Mesenchymal stem cell (in vitro differentiated cells and primary cell): ENCODE data around the gene CDH23.

ENCODE experiments used
- DNase-seq: peaks from one replicate; pipeline ENCODE4 v3.0.0-alpha.2; 2013
- H2AFZ ChIP-seq: one replicate; pipeline ENCODE4 v1.6.1; 2013; ENCODE audit warnings: low read depth, mild to moderate bottlenecking, control low read depth, inconsistent platforms, low read length, moderate library complexity
- H2AK5ac ChIP-seq: 2 replicates; pipeline ENCODE4 v1.6.1; 2013; ENCODE audit warnings: low read length, moderate library complexity, mild to moderate bottlenecking, inconsistent platforms; ENCODE audit not compliant: severe bottlenecking
- H2BK120ac ChIP-seq: one replicate; pipeline ENCODE4 v1.6.1; 2013; ENCODE audit warnings: low read depth, mild to moderate bottlenecking, inconsistent platforms, low read length, moderate library complexity
- H2BK12ac ChIP-seq, 2 experiments: one replicate each; pipeline ENCODE4 v1.6.1; 2013; ENCODE audit warnings: inconsistent platforms in 2 of 2, low read length in 2 of 2, mild to moderate bottlenecking in 2 of 2, moderate library complexity in 2 of 2, control low read depth in 1 of 2
- H2BK15ac ChIP-seq: one replicate; pipeline ENCODE4 v1.6.1; 2013; ENCODE audit warnings: mild to moderate bottlenecking, low read depth, inconsistent platforms; ENCODE audit not compliant: poor library complexity, severe bottlenecking
- H2BK5ac ChIP-seq: 2 replicates; pipeline ENCODE4 v1.6.1; 2013; ENCODE audit warnings: low read depth, mild to moderate bottlenecking, low read length, control low read depth, inconsistent platforms; ENCODE audit not compliant: poor library complexity, severe bottlenecking
- H3K14ac ChIP-seq, 2 experiments: one replicate each; pipeline ENCODE4 v1.6.1; 2013; ENCODE audit warnings: inconsistent platforms in 2 of 2, low read length in 2 of 2, control low read depth in 1 of 2, mild to moderate bottlenecking in 1 of 2, moderate library complexity in 1 of 2
- H3K18ac ChIP-seq, 2 experiments: one replicate each; pipeline ENCODE4 v1.6.1; 2013; ENCODE audit warnings: inconsistent platforms in 2 of 2, low read length in 2 of 2, control low read depth in 1 of 2, low read depth in 1 of 2, mild to moderate bottlenecking in 1 of 2
- H3K23ac ChIP-seq, 2 experiments: one replicate each; pipeline ENCODE4 v1.6.1; 2013; ENCODE audit warnings: inconsistent platforms in 2 of 2, low read length in 2 of 2, mild to moderate bottlenecking in 2 of 2, moderate library complexity in 2 of 2, control low read depth in 1 of 2
- H3K27ac ChIP-seq: 2 replicates; pipeline ENCODE4 v1.5.1; 2013; ENCODE audit warnings: mild to moderate bottlenecking, moderate library complexity, low read length, control low read depth, inconsistent platforms; ENCODE audit not compliant: poor library complexity, severe bottlenecking
- H3K27me3 ChIP-seq, 2 experiments: 2 replicates each; pipeline versions ENCODE4 v1.6.1 to v1.7.0; 2013; ENCODE audit warnings: low read length in 2 of 2, mild to moderate bottlenecking in 2 of 2, moderate library complexity in 2 of 2, control low read depth in 1 of 2, inconsistent platforms in 1 of 2; ENCODE audit not compliant: control insufficient read depth in 1 of 2, insufficient read depth in 1 of 2
- H3K36me3 ChIP-seq, 2 experiments: 2 replicates each; pipeline versions ENCODE4 v1.6.1 to v1.7.0; 2013; ENCODE audit warnings: low read length in 2 of 2, control low read depth in 1 of 2, inconsistent platforms in 1 of 2, low read depth in 1 of 2, mild to moderate bottlenecking in 1 of 2; ENCODE audit not compliant: insufficient read depth in 2 of 2, control insufficient read depth in 1 of 2
- H3K4ac ChIP-seq, 2 experiments: one replicate each; pipeline ENCODE4 v1.6.1; 2013; ENCODE audit warnings: inconsistent platforms in 2 of 2, low read length in 2 of 2, mild to moderate bottlenecking in 2 of 2, moderate library complexity in 2 of 2, control low read depth in 1 of 2, low read depth in 1 of 2
- H3K4me1 ChIP-seq: 2 replicates; pipeline ENCODE4 v1.6.1; 2013; ENCODE audit warnings: low read depth, low read length, control low read depth; ENCODE audit not compliant: control insufficient read depth, insufficient read depth
- H3K4me2 ChIP-seq: 2 replicates; pipeline ENCODE4 v1.6.1; 2013; ENCODE audit warnings: low read length, mild to moderate bottlenecking, inconsistent platforms; ENCODE audit not compliant: poor library complexity, severe bottlenecking
- H3K4me3 ChIP-seq, 2 experiments: 2 replicates each; pipeline versions ENCODE4 v1.5.1 to v1.7.0; 2013; ENCODE audit warnings: low read length in 2 of 2, mild to moderate bottlenecking in 2 of 2, control low read depth in 1 of 2, low read depth in 1 of 2; ENCODE audit not compliant: insufficient read depth in 1 of 2
- H3K79me1 ChIP-seq: replicated peaks from 2 replicates; pipeline ENCODE4 v1.6.1; 2013; ENCODE audit warnings: mild to moderate bottlenecking, control low read depth, low read length, inconsistent platforms; ENCODE audit not compliant: poor library complexity, severe bottlenecking
- H3K9ac ChIP-seq: 2 replicates; pipeline ENCODE4 v1.7.0; 2013; ENCODE audit warnings: mild to moderate bottlenecking, low read length, moderate library complexity
- H3K9me3 ChIP-seq: 2 replicates; pipeline ENCODE4 v1.7.0; 2013; ENCODE audit warnings: mild to moderate bottlenecking, low read length; ENCODE audit not compliant: control insufficient read depth
- H4K8ac ChIP-seq: one replicate; pipeline ENCODE4 v1.6.1; 2013; ENCODE audit warnings: inconsistent platforms, mild to moderate bottlenecking, low read length, moderate library complexity
- H4K91ac ChIP-seq: one replicate; pipeline ENCODE4 v1.6.1; 2013; ENCODE audit warnings: mild to moderate bottlenecking, low read length, inconsistent platforms
- WGBS: methylation state at CpG from one replicate; pipeline ENCODE4 v1.1.7; 2013; ENCODE audit warnings: mixed read lengths; 5-methylcytosine and 5-hydroxymethylcytosine counted together

CDH23 gene

GRCh38 chr10:71749396-71749795 lies 352.7 kb downstream of the CDH23 start:
- Histone ChIP-seq H3K4me1 (no peaks in the 10 kb centered on the region), H3K23ac (no peak overlapping the region), H2BK15ac (no peak overlapping the region), H3K14ac (no peak overlapping the region), H2AK5ac (no peak overlapping the region), H3K27ac (no peak overlapping the region), H2BK5ac (no peak overlapping the region), H4K91ac (no peak overlapping the region), H3K18ac (no peak overlapping the region), H3K27me3 (peaks cover 0 to 44% of the 10 kb centered on the region in 2 experiments), H3K79me1 (no peaks in the 10 kb centered on the region), H2BK120ac (no peak overlapping the region), H3K4me3 (no peak overlapping the region), H3K4ac (no peak overlapping the region), H4K8ac (no peak overlapping the region), H3K9ac (no peak overlapping the region), H3K36me3 (peaks cover 0 to 22% of the 10 kb centered on the region in 2 experiments), H3K9me3 (no peaks in the 10 kb centered on the region), H3K4me2 (no peak overlapping the region), H2AFZ (no peak overlapping the region), H2BK12ac (no peak overlapping the region)
- 84% methylated on average over 4 of the region's 4 CpGs for WGBS
- DNase-seq = no peak

DNA sequence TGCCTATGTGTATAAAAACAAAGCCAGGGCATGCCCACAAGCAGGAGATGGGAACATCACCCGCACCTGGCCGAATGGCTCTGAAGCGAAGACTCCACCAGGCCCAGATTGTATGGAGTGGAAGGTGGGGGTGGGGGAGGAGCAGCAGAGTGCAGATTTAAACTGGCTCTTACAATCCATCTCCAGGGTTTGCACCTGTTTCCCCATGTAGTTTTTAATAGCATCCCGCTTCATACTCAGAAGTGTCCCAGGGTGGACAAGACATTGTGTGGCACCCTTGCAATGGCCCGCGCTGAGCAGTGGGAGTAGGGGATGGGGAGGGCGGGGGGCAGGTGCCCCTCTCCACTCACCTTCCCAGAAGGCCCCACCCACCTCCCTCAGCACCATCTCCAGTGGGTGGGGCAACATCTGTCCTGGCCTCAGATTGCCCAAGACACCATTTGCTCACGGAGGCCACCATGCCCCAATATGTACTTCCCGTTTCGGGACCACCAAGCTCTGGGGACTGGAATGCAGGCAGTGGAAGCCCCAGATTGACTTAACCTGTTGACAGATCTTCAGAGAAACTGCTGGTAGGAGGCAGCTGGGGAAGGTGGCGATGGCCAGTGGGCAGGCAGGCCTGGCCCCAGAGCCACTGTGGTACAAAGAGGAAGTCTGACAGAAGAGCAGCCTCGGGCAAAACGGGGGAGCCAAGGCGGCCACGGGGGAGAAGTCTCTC lies 353.6 kb downstream of the CDH23 start:
- H3K79me1 ChIP-seq = no peaks in the 10 kb centered on the region
- no peak overlapping the region for H2BK12ac ChIP-seq
- no peak overlapping the region for H3K4me2 ChIP-seq
- no peak overlapping the region for H2BK120ac ChIP-seq
- peaks cover 1 to 49% of the 10 kb centered on the region in 2 experiments for H3K27me3 ChIP-seq
- H2BK5ac ChIP-seq = no peak overlapping the region
- H2AFZ ChIP-seq = no peak overlapping the region
- peaks cover 0 to 22% of the 10 kb centered on the region in 2 experiments for H3K36me3 ChIP-seq
- no peak overlapping the region for H3K9ac ChIP-seq
- H3K14ac ChIP-seq = no peak overlapping the region
- H2BK15ac ChIP-seq = no peak overlapping the region
- DNase-seq = no peak
- no peak overlapping the region for H2AK5ac ChIP-seq
- WGBS = 90% methylated on average over 15 of the region's 15 CpGs
- H4K91ac ChIP-seq = no peak overlapping the region
- peaks cover 2% of the 10 kb centered on the region for H3K4me1 ChIP-seq
- no peak overlapping the region for H4K8ac ChIP-seq
- no peaks in the 10 kb centered on the region for H3K9me3 ChIP-seq
- H3K23ac ChIP-seq = no peak overlapping the region
- no peak overlapping the region for H3K18ac ChIP-seq
- H3K4me3 ChIP-seq = no peak overlapping the region
- H3K27ac ChIP-seq = no peak overlapping the region
- no peak overlapping the region for H3K4ac ChIP-seq

- DNase-seq = no peak
- H3K23ac ChIP-seq = no peak overlapping the region
- H2BK15ac ChIP-seq = no peak overlapping the region
- H3K27ac ChIP-seq = no peak overlapping the region
- no peak overlapping the region for H3K9ac ChIP-seq
- H3K4me2 ChIP-seq = no peak overlapping the region
- H2BK12ac ChIP-seq = no peak overlapping the region
- H2AK5ac ChIP-seq = no peak overlapping the region
- WGBS = 88% methylated on average over 3 of the region's 5 CpGs
- peaks cover 0 to 22% of the 10 kb centered on the region in 2 experiments for H3K36me3 ChIP-seq
- H3K18ac ChIP-seq = no peak overlapping the region
- H2BK120ac ChIP-seq = no peak overlapping the region
- no peak overlapping the region for H3K4me3 ChIP-seq
- no peak overlapping the region for H3K14ac ChIP-seq
- no peaks in the 10 kb centered on the region for H3K79me1 ChIP-seq
- H4K91ac ChIP-seq = no peak overlapping the region
- H2AFZ ChIP-seq = no peak overlapping the region
- peaks cover 2% of the 10 kb centered on the region for H3K4me1 ChIP-seq
- H4K8ac ChIP-seq = no peak overlapping the region
- no peaks in the 10 kb centered on the region for H3K9me3 ChIP-seq
- H2BK5ac ChIP-seq = no peak overlapping the region
- H3K27me3 ChIP-seq = peaks cover 2 to 50% of the 10 kb centered on the region in 2 experiments
- no peak overlapping the region for H3K4ac ChIP-seq
These were observed 354.3 kb downstream of the CDH23 start for GRCh38 chr10:71750986-71751385.

DNA sequence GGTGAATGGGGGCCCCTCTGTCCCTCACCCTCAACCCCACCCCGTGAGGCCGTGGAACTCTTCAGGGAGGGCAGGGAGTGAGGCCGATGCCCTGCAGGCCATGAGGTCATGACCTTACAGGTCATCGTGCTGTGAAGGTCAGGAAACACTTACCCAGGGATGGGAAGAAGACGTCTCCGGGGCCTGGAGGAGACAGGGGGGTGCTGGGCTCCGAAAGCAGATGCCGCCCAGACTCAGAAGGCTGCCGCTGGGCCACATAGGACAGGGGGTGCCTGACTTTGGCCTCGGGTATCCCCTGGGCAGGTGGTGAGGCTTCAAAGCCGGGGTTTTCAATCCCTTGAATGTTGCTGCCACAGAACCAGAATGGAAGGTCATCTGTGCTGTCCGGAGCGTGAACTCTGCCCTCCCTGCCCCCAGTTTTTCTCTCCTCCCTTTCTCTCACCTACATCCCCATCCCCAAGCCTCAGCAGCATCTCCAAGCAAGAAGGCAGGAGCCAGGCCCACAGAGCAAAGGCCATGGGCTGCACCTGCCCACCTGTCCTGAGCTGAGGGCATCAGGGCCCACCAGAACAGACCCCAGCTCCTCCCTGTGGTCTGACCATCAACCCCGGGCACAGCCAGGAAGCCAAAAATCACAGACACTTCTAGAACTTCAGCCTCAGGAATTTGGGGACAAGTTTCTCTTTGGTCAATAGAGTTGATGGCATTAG lies 354.9 kb downstream of the CDH23 start:
- H2BK5ac ChIP-seq = no peak overlapping the region
- no peak overlapping the region for H2AFZ ChIP-seq
- H3K18ac ChIP-seq = no peak overlapping the region
- no peaks in the 10 kb centered on the region for H3K79me1 ChIP-seq
- H3K4me3 ChIP-seq = no peak overlapping the region
- no peak overlapping the region for H2BK12ac ChIP-seq
- no peak overlapping the region for H3K4ac ChIP-seq
- H2BK120ac ChIP-seq = no peak overlapping the region
- 70% methylated on average over 14 of the region's 14 CpGs for WGBS
- no peak overlapping the region for H3K27ac ChIP-seq
- H4K91ac ChIP-seq = no peak overlapping the region
- no peaks in the 10 kb centered on the region for H3K9me3 ChIP-seq
- no peak overlapping the region for H3K9ac ChIP-seq
- no peak overlapping the region for H4K8ac ChIP-seq
- H3K23ac ChIP-seq = no peak overlapping the region
- H3K14ac ChIP-seq = no peak overlapping the region
- H3K4me1 ChIP-seq = peaks cover 2% of the 10 kb centered on the region
- H3K36me3 ChIP-seq = peaks cover 0 to 22% of the 10 kb centered on the region in 2 experiments
- H2BK15ac ChIP-seq = no peak overlapping the region
- no peak overlapping the region for H2AK5ac ChIP-seq
- H3K27me3 ChIP-seq = peaks cover 2 to 57% of the 10 kb centered on the region in 2 experiments
- DNase-seq = no peak
- no peak overlapping the region for H3K4me2 ChIP-seq
